Fibroblast of lung (primary cell): Measurements from ENCODE around the gene SLC39A6. TPM values are rescaled to one million over a fixed set of nuclear protein-coding genes. Genes with fewer than 3 reads are reported as not detected.
"Not testable (repeated sequence)": the region's sequence is repeated elsewhere in the genome, so short reads cannot be mapped to it uniquely, and the experiment has no call there.

ENCODE experiments used
- DNase-seq, 2 donors: peaks; one replicate each; pipeline versions ENCODE4 v3.0.0 to v3.0.0-alpha.2; 2010; ENCODE audit warnings: low read depth in 2 of 2
- H2AFZ ChIP-seq: 2 replicates; pipeline ENCODE4 v1.5.1; 2012; ENCODE audit warnings: low read length, control low read depth, inconsistent platforms
- H3K27ac ChIP-seq: 2 replicates; pipeline ENCODE4 v1.5.1; 2011; ENCODE audit warnings: low read length, control low read depth; ENCODE audit not compliant: insufficient read depth
- H3K27me3 ChIP-seq: 2 replicates; pipeline ENCODE4 v1.5.1; 2011; ENCODE audit warnings: mild to moderate bottlenecking, low read length; ENCODE audit not compliant: control insufficient read depth, insufficient read depth
- H3K36me3 ChIP-seq: 2 replicates; pipeline ENCODE4 v1.5.1; 2011; ENCODE audit warnings: low read length; ENCODE audit not compliant: control insufficient read depth, insufficient read depth
- H3K4me1 ChIP-seq: 2 replicates; pipeline ENCODE4 v1.5.1; 2011; ENCODE audit warnings: low read length; ENCODE audit not compliant: control insufficient read depth, insufficient read depth; ENCODE audit errors: extremely low read depth
- H3K4me2 ChIP-seq: 2 replicates; pipeline ENCODE4 v1.5.1; 2011; ENCODE audit warnings: low read length, control low read depth; ENCODE audit not compliant: insufficient read depth; ENCODE audit errors: extremely low read depth
- H3K4me3 ChIP-seq, 4 experiments: fragments of 200-600 bp in 1 of 4; sonication (generic) in 1 of 4; replicated peaks in 1 of 4; 2 replicates each; pipeline ENCODE4 v1.5.1; 2011 to 2016; ENCODE audit warnings: low read length in 4 of 4, low read depth in 3 of 4, mild to moderate bottlenecking in 3 of 4, control low read depth in 2 of 4, inconsistent platforms in 1 of 4, mixed read lengths in 1 of 4; ENCODE audit not compliant: insufficient read depth in 1 of 4; ENCODE audit errors: control extremely low read depth in 1 of 4
- H3K79me2 ChIP-seq: 2 replicates; pipeline ENCODE4 v1.5.1; 2012; ENCODE audit warnings: mild to moderate bottlenecking, low read length, inconsistent platforms; ENCODE audit not compliant: control insufficient read depth, insufficient read depth
- H3K9ac ChIP-seq: 2 replicates; pipeline ENCODE4 v1.5.1; 2011; ENCODE audit warnings: mild to moderate bottlenecking, low read length, control low read depth; ENCODE audit not compliant: insufficient read depth
- H3K9me3 ChIP-seq: 2 replicates; pipeline ENCODE4 v1.5.1; 2012; ENCODE audit warnings: low read depth, low read length; ENCODE audit not compliant: control insufficient read depth, insufficient read depth
- H4K20me1 ChIP-seq: 2 replicates; pipeline ENCODE4 v1.5.1; 2011; ENCODE audit warnings: low read length; ENCODE audit not compliant: control insufficient read depth, insufficient read depth; ENCODE audit errors: extremely low read depth
- CTCF ChIP-seq, 2 donors: IDR thresholded peaks in 1 of 2; conservative IDR thresholded peaks in 1 of 2; 1 replicate in 1 of 2; 2 replicates in 1 of 2; pipeline ENCODE4 v1.5.1; 2011 to 2012; ENCODE audit warnings: low read length in 2 of 2, control low read depth in 1 of 2, inconsistent platforms in 1 of 2, low read depth in 1 of 2, mild to moderate bottlenecking in 1 of 2
- EZH2 ChIP-seq: IDR thresholded peaks from 2 replicates; pipeline ENCODE4 v1.5.1; 2012; ENCODE audit warnings: low read length, control low read depth, mild to moderate bottlenecking; ENCODE audit errors: missing control alignments
- polyA plus RNA-seq, 2 donors: library from polyadenylated mRNA; depleted of rRNA in 1 of 2; stranded (reverse) in 1 of 2; unstranded in 1 of 2; fragments of >200 nt; gene quantifications; 2 replicates each; pipeline ENCODE4 v1.2.1, GENCODE V29; 2011 to 2012; ENCODE audit warnings: missing spikeins in 1 of 2
- total RNA-seq: library from RNA; depleted of rRNA; stranded (reverse); fragments of >200 nt; gene quantifications from 2 replicates; pipeline ENCODE4 v1.2.1, GENCODE V29; 2014

Gene SLC39A6
- total and polyA plus RNA-seq, 2 donors (not counting 1 experiment from before 2014, with no cell fraction given), result 118 to 164 TPM

GRCh38 chr18:36126668-36127067, 2.5 kb downstream of the SLC39A6 start:
- Histone ChIP-seq H3K9me3 (no peaks in the 10 kb centered on the region), H2AFZ (no peak overlapping the region), H3K9ac (no peak overlapping the region), H3K4me1 (no peaks in the 10 kb centered on the region), H3K4me2 (no peak overlapping the region), H3K27ac (no peak overlapping the region), H3K27me3 (no peaks in the 10 kb centered on the region), H4K20me1 (no peaks in the 10 kb centered on the region), H3K36me3 (peaks cover 5% of the 10 kb centered on the region), H3K79me2 (peaks cover 28% of the 10 kb centered on the region), H3K4me3 (no peak overlapping the region)
- DNase-seq, result no peak
- TF ChIP-seq CTCF (conservative IDR thresholded peaks at IDR 0.05 in 1 of 2, IDR thresholded peaks at IDR 0.05 in 1 of 2; ENCODE audit: low read depth in 1 of 2, low read length in 2 of 2) (no peak), EZH2 (no peak)

- Histone ChIP-seq H3K27me3 (no peaks in the 10 kb centered on the region), H3K79me2 (peaks cover 9% of the 10 kb centered on the region), H3K4me2 (no peak overlapping the region), H3K4me1 (no peaks in the 10 kb centered on the region), H3K9me3 (no peaks in the 10 kb centered on the region), H3K27ac (no peak overlapping the region), H4K20me1 (no peaks in the 10 kb centered on the region), H3K4me3 (no peak overlapping the region), H2AFZ (no peak overlapping the region), H3K9ac (no peak overlapping the region), H3K36me3 (peaks cover 5% of the 10 kb centered on the region)
- no peak for TF ChIP-seq EZH2
- no peak for TF ChIP-seq CTCF (conservative IDR thresholded peaks at IDR 0.05 in 1 of 2, IDR thresholded peaks at IDR 0.05 in 1 of 2; ENCODE audit: low read depth in 1 of 2, low read length in 2 of 2)
- no peak for DNase-seq
Measured at GRCh38 chr18:36124841-36125240, 4.3 kb downstream of the SLC39A6 start.

- H3K9me3 ChIP-seq, result no peaks in the 10 kb centered on the region
- no peaks in the 10 kb centered on the region for H3K27me3 ChIP-seq
- no peak overlapping the region for H3K4me2 ChIP-seq
- H2AFZ ChIP-seq, result no peak overlapping the region
- no peak overlapping the region for H3K27ac ChIP-seq
- no peak overlapping the region for H3K9ac ChIP-seq
- no peaks in the 10 kb centered on the region for H3K4me1 ChIP-seq
- no peak for DNase-seq
- H3K36me3 ChIP-seq, result peaks cover 4% of the 10 kb centered on the region
- no peak for TF ChIP-seq EZH2
- TF ChIP-seq CTCF (conservative IDR thresholded peaks at IDR 0.05 in 1 of 2, IDR thresholded peaks at IDR 0.05 in 1 of 2; ENCODE audit: low read depth in 1 of 2, low read length in 2 of 2), result no peak
- no peaks in the 10 kb centered on the region for H4K20me1 ChIP-seq
- no peaks in the 10 kb centered on the region for H3K79me2 ChIP-seq
- H3K4me3 ChIP-seq, result no peak overlapping the region
Measured at GRCh38 chr18:36120297-36120696, 8.8 kb downstream of the SLC39A6 start.

GRCh38 chr18:36116771-36117170, 12.4 kb downstream of the SLC39A6 start:
- H3K9me3 ChIP-seq, H2AFZ ChIP-seq, H3K79me2 ChIP-seq, H3K27ac ChIP-seq, H3K9ac ChIP-seq, H3K4me1 ChIP-seq, H3K4me2 ChIP-seq, DNase-seq, H3K4me3 ChIP-seq, H3K27me3 ChIP-seq, H4K20me1 ChIP-seq: not testable (repeated sequence)
- H3K36me3 ChIP-seq, result peaks cover 10% of the 10 kb centered on the region
